Measurements from ENCODE around the gene NCOA1. TPM values are rescaled to one million over a fixed set of nuclear protein-coding genes. Genes with fewer than 3 reads are reported as not detected.

The NCOA1 gene
- total RNA-seq, 1 experiment from 2014 or later, result 19.9 TPM

- DNase-seq (ENCODE audit: low spot score), result no peak
These were observed 251.7 kb downstream of the NCOA1 start for GRCh38 chr2:24742730-24743129.

DNA sequence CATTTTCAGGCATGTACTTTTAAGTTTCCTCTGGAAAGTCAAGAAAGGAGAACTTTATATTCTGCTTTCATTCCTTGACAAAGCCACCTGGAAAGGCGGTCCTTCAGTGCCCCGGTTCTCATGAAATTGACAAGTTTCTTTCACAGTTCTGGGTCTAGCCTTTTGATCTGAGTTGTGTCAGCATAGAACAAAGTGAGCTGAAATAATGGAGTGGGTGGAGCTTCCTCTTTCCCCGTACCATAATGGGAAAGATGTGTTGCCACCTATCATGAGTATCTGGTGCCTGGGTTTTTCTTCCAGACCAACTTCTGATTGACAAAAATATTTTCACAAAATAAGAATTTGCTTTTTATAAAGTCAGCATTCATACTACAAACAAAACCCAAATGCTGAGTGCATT is 252.9 kb downstream of the NCOA1 start:
- DNase-seq (ENCODE audit: low spot score), result no peak

- DNase-seq (ENCODE audit: low spot score), result no peak
These were observed 253.3 kb downstream of the NCOA1 start for GRCh38 chr2:24744356-24744755.

DNA sequence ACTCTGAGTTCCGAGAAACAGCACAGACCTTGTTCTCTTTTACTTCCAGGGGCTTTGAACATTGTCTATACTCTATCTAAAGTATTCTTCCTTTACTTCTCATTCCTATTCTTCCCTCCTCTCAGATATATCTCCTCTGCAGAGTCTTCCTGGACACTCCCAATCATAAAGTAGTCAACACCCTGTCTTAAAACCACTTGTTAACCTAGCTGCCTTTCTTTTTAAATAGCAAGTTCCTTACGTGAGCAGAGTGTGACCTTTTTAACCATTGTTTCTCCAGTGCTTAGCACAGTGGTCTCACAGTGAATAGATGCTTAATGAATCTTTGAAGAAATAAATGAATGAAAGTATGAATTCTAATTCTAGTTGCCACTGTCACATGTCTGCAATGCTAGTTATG is 254.8 kb downstream of the NCOA1 start:
- DNase-seq (ENCODE audit: low spot score), result no peak

DNA sequence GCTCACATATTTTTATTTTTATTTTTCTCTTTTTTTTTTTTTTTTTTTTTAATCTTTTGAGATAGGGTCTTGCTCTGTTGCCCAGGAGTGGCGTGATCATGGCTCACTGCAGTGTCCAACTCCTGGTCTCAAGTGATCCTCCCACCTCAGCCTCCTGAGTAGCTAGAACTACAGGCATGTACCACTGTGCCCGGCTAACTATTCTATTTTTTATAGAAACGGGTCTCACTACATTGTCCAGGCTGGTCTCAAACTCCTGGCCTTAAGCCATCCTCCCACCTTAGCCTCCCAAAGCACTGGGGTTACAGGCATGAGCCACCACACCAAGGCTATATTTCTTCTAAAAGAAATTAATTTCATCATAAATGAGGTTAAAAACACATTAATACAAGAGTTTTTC is 256.2 kb downstream of the NCOA1 start:
- DNase-seq (ENCODE audit: low spot score), result no peak

DNA sequence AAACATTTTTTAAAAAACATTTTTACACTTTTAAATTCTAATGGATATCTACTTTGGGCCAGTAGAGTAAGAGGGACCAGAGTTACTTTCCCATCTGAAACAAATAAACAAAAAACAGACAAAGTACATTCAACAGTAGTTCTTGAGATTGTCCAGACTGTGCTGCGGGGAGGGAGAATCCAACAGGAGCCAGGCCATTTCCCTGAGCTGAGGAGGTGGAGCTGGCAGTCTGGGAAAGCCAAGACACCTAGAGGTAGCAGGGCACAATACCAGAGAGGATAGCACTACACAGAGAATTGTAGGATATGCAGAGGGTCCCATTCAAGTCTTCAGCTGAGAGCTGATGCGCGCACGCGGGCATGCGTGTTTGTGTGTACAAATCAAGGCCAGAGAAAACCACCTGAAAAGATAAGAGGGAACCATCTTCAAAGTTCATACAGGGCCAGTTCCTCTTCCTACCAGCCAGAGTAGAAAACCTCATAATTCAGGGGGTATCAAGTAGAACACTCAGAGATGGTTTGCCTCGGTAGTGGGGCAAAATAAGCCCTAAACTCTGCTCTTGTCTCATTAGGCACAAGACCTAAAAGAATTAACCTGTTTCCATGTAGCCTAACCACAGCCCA is 258.1 kb downstream of the NCOA1 start:
- no peak for DNase-seq (ENCODE audit: low spot score)

- no peak for DNase-seq (ENCODE audit: low spot score)
These were observed 264.1 kb downstream of the NCOA1 start for GRCh38 chr2:24754985-24755705.

GRCh38 chr2:24756789-24757188 is 265.7 kb downstream of the NCOA1 start:
- DNase-seq (ENCODE audit: low spot score), result no peak

DNA sequence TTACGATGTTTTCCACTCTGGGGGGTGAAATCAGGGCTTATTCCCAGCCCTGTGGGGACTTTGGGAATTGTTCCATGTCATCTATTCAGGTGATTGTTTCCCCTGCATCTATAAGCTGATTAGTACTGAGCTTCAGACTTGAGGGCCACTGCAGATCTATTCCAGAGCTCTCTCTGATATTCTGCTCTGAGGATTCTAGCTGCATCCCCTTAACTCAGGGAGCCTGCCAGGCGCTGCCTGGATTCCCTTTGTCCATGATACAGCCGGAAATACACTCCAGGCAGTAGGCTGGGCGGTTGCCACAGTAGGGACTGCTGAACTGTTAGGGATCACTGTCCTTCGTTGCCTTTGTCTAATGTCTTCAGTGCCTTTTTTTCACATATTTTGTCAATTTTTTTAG is 270.8 kb downstream of the NCOA1 start:
- DNase-seq (ENCODE audit: low spot score), result no peak

DNA sequence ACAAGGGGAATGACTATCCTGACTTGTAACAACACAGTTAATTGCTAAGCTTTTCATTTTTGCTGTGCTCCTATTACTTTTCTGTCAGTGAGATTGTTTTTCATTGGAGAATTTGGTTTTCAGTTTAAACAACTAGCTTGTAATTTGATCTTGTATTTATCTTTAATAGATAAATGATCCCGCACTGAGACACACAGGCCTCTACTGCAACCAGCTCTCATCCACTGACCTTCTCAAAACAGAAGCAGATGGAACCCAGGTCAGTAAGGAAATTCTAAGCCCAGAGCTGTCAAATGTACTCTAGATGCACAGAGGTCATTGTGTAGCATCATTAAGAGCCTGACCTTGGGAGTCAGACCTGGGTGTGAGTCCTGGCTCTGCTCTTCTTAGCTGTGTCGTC is 271.5 kb downstream of the NCOA1 start:
- DNase-seq (ENCODE audit: low spot score), result no peak

DNA sequence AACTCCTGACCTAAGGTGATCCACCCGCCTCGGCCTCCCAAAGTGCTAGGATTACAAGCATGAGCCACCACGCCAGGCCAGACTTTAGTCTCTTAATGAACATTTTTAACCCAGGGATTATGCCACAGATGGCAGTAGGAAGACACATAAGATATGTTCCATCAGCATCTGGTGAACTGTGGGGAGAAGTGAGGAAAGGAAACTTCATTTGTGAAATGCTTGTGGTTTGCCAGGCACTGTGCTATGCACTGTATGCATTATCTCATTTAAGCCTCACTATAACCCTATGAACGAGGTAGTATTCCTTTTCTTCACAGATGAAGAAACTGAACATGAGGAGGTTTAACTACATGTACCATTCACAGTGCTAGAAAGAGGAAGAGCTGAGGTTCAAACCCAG is 272.8 kb downstream of the NCOA1 start:
- no peak for DNase-seq (ENCODE audit: low spot score)

- DNase-seq (ENCODE audit: low spot score), result no peak
These were observed 275.6 kb downstream of the NCOA1 start for GRCh38 chr2:24766609-24767008.

GRCh38 chr2:24768013-24768412 is 277.0 kb downstream of the NCOA1 start:
- DNase-seq (ENCODE audit: low spot score), result no peak

DNA sequence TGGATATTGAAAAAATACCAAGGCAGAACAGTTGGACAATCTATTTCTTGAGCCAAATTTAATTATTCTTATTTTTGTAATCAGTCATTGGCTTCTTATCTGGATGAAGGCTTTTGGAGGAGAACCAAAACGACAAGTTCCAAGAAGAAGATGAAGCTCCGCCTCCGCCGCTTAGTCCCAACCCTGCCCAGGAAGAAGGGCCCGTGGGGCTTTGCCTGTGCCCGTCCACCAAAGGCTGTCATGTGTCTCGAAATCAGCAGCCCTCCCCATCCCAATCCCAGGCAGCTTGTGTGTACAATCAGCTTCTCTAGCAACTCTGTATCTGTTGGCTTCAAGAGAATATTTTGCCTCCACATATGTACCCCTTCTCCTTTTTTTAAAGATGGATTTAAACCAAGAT is 277.5 kb downstream of the NCOA1 start:
- DNase-seq (ENCODE audit: low spot score), result no peak

DNA sequence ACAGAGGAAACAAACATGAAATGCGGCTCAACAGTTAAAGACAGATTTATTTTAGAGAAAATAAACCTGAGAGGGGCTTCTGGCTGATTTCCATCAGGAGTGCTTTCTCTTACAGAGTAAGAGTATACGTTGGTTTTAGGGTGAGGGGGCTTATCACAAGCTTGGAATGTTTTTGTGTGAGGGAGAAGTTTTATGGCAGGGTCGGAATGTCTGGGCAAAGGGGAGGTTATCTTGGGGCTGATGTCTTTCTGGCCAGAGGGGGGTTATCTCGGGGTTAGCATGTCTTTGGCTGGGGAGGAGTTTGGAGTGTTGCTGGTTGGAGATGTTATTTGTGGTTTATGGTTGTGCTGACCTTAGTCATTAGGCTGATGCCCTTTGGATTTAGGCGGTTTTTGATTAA is 280.0 kb downstream of the NCOA1 start:
- no peak for DNase-seq (ENCODE audit: low spot score)

- DNase-seq (ENCODE audit: low spot score), result peak; percentile 49
These were observed 280.9 kb downstream of the NCOA1 start for GRCh38 chr2:24771764-24772586.

DNA sequence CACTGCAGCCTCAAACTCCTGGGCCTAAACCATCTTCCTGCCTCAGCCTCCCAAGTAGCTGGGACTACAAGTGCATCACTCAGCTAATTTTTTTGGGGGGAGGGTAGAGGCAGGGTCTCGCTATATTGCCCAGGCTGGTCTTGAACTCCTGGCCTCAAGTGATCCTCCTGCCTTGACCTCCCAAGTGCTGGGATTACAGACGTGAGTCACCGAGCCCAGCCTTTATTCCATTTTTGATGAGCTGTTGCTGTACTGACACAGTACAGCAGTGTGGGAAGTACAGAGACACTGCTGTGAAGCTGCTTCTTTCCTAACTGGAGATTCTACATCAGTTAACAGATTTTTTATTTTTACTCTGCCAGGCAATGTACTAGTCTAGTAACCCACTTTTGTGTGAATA is 283.3 kb downstream of the NCOA1 start:
- DNase-seq (ENCODE audit: low spot score), result no peak

- DNase-seq (ENCODE audit: low spot score), result no peak
These were observed 288.1 kb downstream of the NCOA1 start for GRCh38 chr2:24779116-24779515.

GRCh38 chr2:24783641-24784040 is 292.6 kb downstream of the NCOA1 start:
- DNase-seq (ENCODE audit: low spot score), result no peak

- no peak for DNase-seq (ENCODE audit: low spot score)
These were observed 294.7 kb downstream of the NCOA1 start for GRCh38 chr2:24785671-24786321.

DNA sequence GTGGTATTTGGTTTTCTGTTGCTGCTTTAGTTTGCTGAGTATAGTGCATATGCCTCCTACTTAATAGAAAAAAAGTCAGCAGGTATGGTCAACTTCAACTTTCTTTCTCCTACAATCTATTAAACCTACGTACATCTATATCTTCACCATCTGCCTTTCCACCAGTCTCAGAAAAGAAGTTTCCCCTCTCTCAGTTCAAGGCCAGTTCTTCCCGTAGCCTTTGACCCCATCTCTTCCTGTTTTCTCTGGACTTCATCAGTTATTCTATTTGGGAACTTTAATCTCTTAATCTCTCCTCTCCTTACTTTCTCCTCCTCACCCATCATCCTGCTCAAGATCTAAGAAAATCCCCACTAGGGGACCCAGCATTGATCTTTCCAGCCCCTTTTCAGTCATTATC is 296.5 kb downstream of the NCOA1 start:
- DNase-seq (ENCODE audit: low spot score), result no peak

DNA sequence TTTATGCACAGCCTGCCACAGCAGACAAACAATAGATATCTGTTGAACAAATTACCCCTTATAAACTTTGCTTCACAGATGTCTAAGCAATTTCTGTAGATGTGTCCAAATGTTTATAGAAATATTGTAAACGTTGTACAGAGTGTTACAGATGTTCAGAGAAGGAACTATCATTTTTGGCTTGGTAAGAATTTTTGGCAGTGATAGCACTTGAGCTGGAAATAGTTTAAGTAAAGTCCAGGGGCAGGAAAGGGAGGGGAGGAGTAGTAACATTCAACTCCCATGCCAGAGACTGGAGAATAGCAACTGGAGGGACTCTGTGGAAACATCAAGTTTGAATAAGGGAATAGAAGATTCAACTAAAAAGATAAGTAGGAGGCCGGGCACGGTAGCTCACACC is 297.8 kb downstream of the NCOA1 start:
- DNase-seq (ENCODE audit: low spot score), result no peak

Measured in A172 (cell line).